HK-2 (cell line): ENCODE results near the gene THBS1.

Experiments
- DNase-seq: peaks from one replicate; pipeline ENCODE4 v3.0.0-alpha.2; 2018; ENCODE audit not compliant: unreplicated experiment

The THBS1 gene

GRCh38 chr15:39608185-39609139 is 27.6 kb downstream of the THBS1 start:
- no peak for DNase-seq

GRCh38 chr15:39609166-39609916 is 28.5 kb downstream of the THBS1 start:
- DNase-seq = no peak

- DNase-seq = no peak
Measured at GRCh38 chr15:39610665-39611064, 29.8 kb downstream of the THBS1 start.

GRCh38 chr15:39613271-39613670 is 32.4 kb downstream of the THBS1 start:
- no peak for DNase-seq

GRCh38 chr15:39613861-39614260 is 33.0 kb downstream of the THBS1 start:
- DNase-seq = no peak

- DNase-seq = no peak
Measured at GRCh38 chr15:39616731-39617455, 36.0 kb downstream of the THBS1 start.

- no peak for DNase-seq
Measured at GRCh38 chr15:39618063-39618823, 37.4 kb downstream of the THBS1 start.

- DNase-seq = no peak
Measured at GRCh38 chr15:39621210-39621609, 40.3 kb downstream of the THBS1 start.

- no peak for DNase-seq
Measured at GRCh38 chr15:39621976-39622375, 41.1 kb downstream of the THBS1 start.

GRCh38 chr15:39622660-39623516 is 42.0 kb downstream of the THBS1 start:
- no peak for DNase-seq

GRCh38 chr15:39623529-39623931 is 42.7 kb downstream of the THBS1 start:
- DNase-seq = no peak

GRCh38 chr15:39624806-39625205 is 43.9 kb downstream of the THBS1 start:
- peak; percentile 28 for DNase-seq

GRCh38 chr15:39625451-39625850 is 44.6 kb downstream of the THBS1 start:
- no peak for DNase-seq

- DNase-seq = no peak
Measured at GRCh38 chr15:39625856-39626255, 45.0 kb downstream of the THBS1 start.

- no peak for DNase-seq
Measured at GRCh38 chr15:39627451-39628143, 46.7 kb downstream of the THBS1 start.

GRCh38 chr15:39628144-39628508 is 47.2 kb downstream of the THBS1 start:
- no peak for DNase-seq

GRCh38 chr15:39628546-39629257 is 47.8 kb downstream of the THBS1 start:
- no peak for DNase-seq

GRCh38 chr15:39629371-39629770 is 48.5 kb downstream of the THBS1 start:
- DNase-seq = peak; percentile 10

- DNase-seq = no peak
Measured at GRCh38 chr15:39629906-39630305, 49.0 kb downstream of the THBS1 start.
